ENCODE measurements around the gene NEK1.

- TF ChIP-seq, protein P1, sequence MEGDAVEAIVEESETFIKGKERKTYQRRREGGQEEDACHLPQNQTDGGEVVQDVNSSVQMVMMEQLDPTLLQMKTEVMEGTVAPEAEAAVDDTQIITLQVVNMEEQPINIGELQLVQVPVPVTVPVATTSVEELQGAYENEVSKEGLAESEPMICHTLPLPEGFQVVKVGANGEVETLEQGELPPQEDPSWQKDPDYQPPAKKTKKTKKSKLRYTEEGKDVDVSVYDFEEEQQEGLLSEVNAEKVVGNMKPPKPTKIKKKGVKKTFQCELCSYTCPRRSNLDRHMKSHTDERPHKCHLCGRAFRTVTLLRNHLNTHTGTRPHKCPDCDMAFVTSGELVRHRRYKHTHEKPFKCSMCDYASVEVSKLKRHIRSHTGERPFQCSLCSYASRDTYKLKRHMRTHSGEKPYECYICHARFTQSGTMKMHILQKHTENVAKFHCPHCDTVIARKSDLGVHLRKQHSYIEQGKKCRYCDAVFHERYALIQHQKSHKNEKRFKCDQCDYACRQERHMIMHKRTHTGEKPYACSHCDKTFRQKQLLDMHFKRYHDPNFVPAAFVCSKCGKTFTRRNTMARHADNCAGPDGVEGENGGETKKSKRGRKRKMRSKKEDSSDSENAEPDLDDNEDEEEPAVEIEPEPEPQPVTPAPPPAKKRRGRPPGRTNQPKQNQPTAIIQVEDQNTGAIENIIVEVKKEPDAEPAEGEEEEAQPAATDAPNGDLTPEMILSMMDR (IDR thresholded peaks at IDR 0.05; ENCODE audit: insufficient read depth, low read length, poor library complexity, severe bottlenecking) = no peak
- TF ChIP-seq EZH2phosphoT487 (conservative IDR thresholded peaks at IDR 0.05; ENCODE audit: low read length) = no peak
Measured at GRCh38 chr4:169397762-169398161, 214.6 kb downstream of the NEK1 start.
